HG03196 (cell line): ENCODE measurements around the gene CLEC16A.
"Not testable (repeated sequence)": the region's sequence is repeated elsewhere in the genome, so short reads cannot be mapped to it uniquely, and the experiment has no call there.

ENCODE experiments used
- ATAC-seq: cut with Tn5 transposase; IDR thresholded peaks from one replicate; pipeline ENCODE4 v1.9.1; 2021; ENCODE audit not compliant: unreplicated experiment

The CLEC16A gene

GRCh38 chr16:10939649-10940234 is 4.6 kb upstream of the CLEC16A start:
- no peak for ATAC-seq

GRCh38 chr16:10940501-10941079 is 3.8 kb upstream of the CLEC16A start:
- no peak for ATAC-seq

- no peak for ATAC-seq
Observed at GRCh38 chr16:10941127-10941933, 3.0 kb upstream of the CLEC16A start.

- not testable (repeated sequence) for ATAC-seq
Observed at GRCh38 chr16:10941935-10942351, 2.4 kb upstream of the CLEC16A start.

GRCh38 chr16:10942352-10943063 is 1.9 kb upstream of the CLEC16A start, which contains the start of gene DEXI:
Gene DEXI (minus strand): TSS chr16:10942468. CDS start chr16:10942005, 463 bp downstream.
- ATAC-seq = peak; percentile 65

- ATAC-seq = no peak
Observed at GRCh38 chr16:10943064-10943353, 1.4 kb upstream of the CLEC16A start.

- ATAC-seq = no peak
Observed at GRCh38 chr16:10945065-10945787, 862 bp downstream of the CLEC16A start.

GRCh38 chr16:10946308-10946707 is 1.9 kb downstream of the CLEC16A start:
- ATAC-seq = no peak

- ATAC-seq = no peak
Observed at GRCh38 chr16:10947211-10947787, 2.9 kb downstream of the CLEC16A start.

GRCh38 chr16:10949424-10949970 is 5.1 kb downstream of the CLEC16A start:
- peak; percentile 66 for ATAC-seq

- ATAC-seq = no peak
Observed at GRCh38 chr16:10950393-10950792, 6.0 kb downstream of the CLEC16A start.

GRCh38 chr16:10951026-10951425 is 6.7 kb downstream of the CLEC16A start:
- ATAC-seq = no peak

GRCh38 chr16:10954903-10955302 is 10.5 kb downstream of the CLEC16A start:
- no peak for ATAC-seq

GRCh38 chr16:10957771-10958482 is 13.6 kb downstream of the CLEC16A start:
- no peak for ATAC-seq

GRCh38 chr16:10959161-10959560 is 14.8 kb downstream of the CLEC16A start:
- no peak for ATAC-seq

- no peak for ATAC-seq
Observed at GRCh38 chr16:10961231-10961630, 16.9 kb downstream of the CLEC16A start.

- peak; percentile 43 for ATAC-seq
Observed at GRCh38 chr16:10964039-10964890, 19.9 kb downstream of the CLEC16A start.

GRCh38 chr16:10964891-10965326 is 20.5 kb downstream of the CLEC16A start:
- peak; percentile 51 for ATAC-seq
